Endothelial cell of umbilical vein (primary cell): Measurements from ENCODE around the gene C4orf51. TPM values are rescaled to one million over a fixed set of nuclear protein-coding genes. Genes with fewer than 3 reads are reported as not detected.

ENCODE experiments used
- BruUV-seq: library from RNA; stranded (reverse); fragments of 400-500 nt; replicated peaks from 2 replicates; lab custom pipeline; 2021; lab: Mats Ljungman, UMichigan
- CTCF ChIA-PET: fragments of 300-600, 350-600 bp; sonication (Branson Sonifier 250); formaldehyde crosslinking; loops from one replicate; lab custom pipeline; 2021; ENCODE audit warnings: antibody characterized with exemption, inconsistent platforms; lab: Charles Lee
- POLR2A ChIA-PET: fragments of 300-600, 350-600 bp; sonication (Branson Sonifier 250); formaldehyde crosslinking; loops from one replicate; lab custom pipeline; 2021; ENCODE audit warnings: antibody characterized with exemption, inconsistent platforms; lab: Charles Lee
- DNase-seq: peaks from one replicate; pipeline ENCODE4 v3.0.0-alpha.2; 2011; ENCODE audit warnings: low read depth, low spot score
- FAIRE-seq: peaks from 2 replicates; lab custom pipeline; 2011; peaks lifted over from hg19 to GRCh38; lab: Jason Lieb, UNC
- H2AFZ ChIP-seq: 2 replicates; pipeline ENCODE4 v1.6.0; 2012; ENCODE audit warnings: low read depth, low read length, control low read depth, inconsistent platforms
- H3K27ac ChIP-seq: 2 replicates; pipeline ENCODE4 v1.5.1; 2011; ENCODE audit warnings: low read depth, mild to moderate bottlenecking, control low read depth, low read length, moderate library complexity; ENCODE audit not compliant: insufficient read depth
- H3K27me3 ChIP-seq, 2 experiments: 2 replicates each; pipeline versions ENCODE4 v1.6.0 to v1.6.1; 2011; ENCODE audit warnings: low read length in 2 of 2, mixed read lengths in 1 of 2; ENCODE audit not compliant: control insufficient read depth in 2 of 2, insufficient read depth in 2 of 2
- H3K36me3 ChIP-seq, 2 experiments: 2 replicates in 1 of 2; 3 replicates in 1 of 2; pipeline ENCODE4 v1.5.1; 2011; ENCODE audit warnings: low read length in 2 of 2, mild to moderate bottlenecking in 1 of 2, moderate library complexity in 1 of 2; ENCODE audit not compliant: control insufficient read depth in 2 of 2, insufficient read depth in 2 of 2; ENCODE audit errors: extremely low read depth in 1 of 2
- H3K4me1 ChIP-seq: 3 replicates; pipeline ENCODE4 v1.5.1; 2011; ENCODE audit warnings: mild to moderate bottlenecking, low read length; ENCODE audit not compliant: control insufficient read depth, insufficient read depth; ENCODE audit errors: extremely low read depth
- H3K4me2 ChIP-seq: 2 replicates; pipeline ENCODE4 v1.6.1; 2011; ENCODE audit warnings: low read length, control low read depth, mixed read lengths; ENCODE audit not compliant: insufficient read depth
- H3K4me3 ChIP-seq, 3 experiments: fragments of 200-600 bp in 1 of 3; sonication (generic), shearing (Covaris generic) in 1 of 3; replicated peaks in 1 of 3; 2 replicates each; pipeline ENCODE4 v1.5.1; 2011 to 2016; ENCODE audit warnings: control low read depth in 3 of 3, low read length in 3 of 3, mild to moderate bottlenecking in 2 of 3, inconsistent platforms in 1 of 3, low read depth in 1 of 3, moderate library complexity in 1 of 3; ENCODE audit not compliant: insufficient read depth in 1 of 3
- H3K79me2 ChIP-seq: 2 replicates; pipeline ENCODE4 v1.6.0; 2012; ENCODE audit warnings: low read length, inconsistent platforms; ENCODE audit not compliant: control insufficient read depth, insufficient read depth
- H3K9ac ChIP-seq: replicated peaks from 2 replicates; pipeline ENCODE3; 2011; ENCODE audit warnings: low read length, control low read depth; ENCODE audit not compliant: insufficient read depth; ENCODE audit errors: extremely low read depth
- H3K9me1 ChIP-seq: replicated peaks from 3 replicates; pipeline ENCODE4 v1.6.0; 2011; ENCODE audit warnings: mild to moderate bottlenecking, low read length; ENCODE audit not compliant: control insufficient read depth, insufficient read depth; ENCODE audit errors: extremely low read depth
- H3K9me3 ChIP-seq: replicated peaks from 2 replicates; pipeline ENCODE4 v1.5.1; 2012; ENCODE audit warnings: low read length, inconsistent platforms; ENCODE audit not compliant: control insufficient read depth, insufficient read depth
- H4K20me1 ChIP-seq: replicated peaks from 2 replicates; pipeline ENCODE3; 2011; ENCODE audit warnings: mild to moderate bottlenecking, low read length; ENCODE audit not compliant: control insufficient read depth, insufficient read depth; ENCODE audit errors: extremely low read depth
- CTCF ChIP-seq, 2 donors: IDR thresholded peaks; 1 replicate in 1 of 2; 2 replicates in 1 of 2; pipeline ENCODE4 v1.5.1; 2011; ENCODE audit warnings: low read length in 2 of 2, mild to moderate bottlenecking in 2 of 2, moderate library complexity in 2 of 2, control low read depth in 1 of 2, inconsistent platforms in 1 of 2, low read depth in 1 of 2; ENCODE audit not compliant: insufficient read depth in 1 of 2; ENCODE audit errors: extremely low read depth in 1 of 2
- EZH2 ChIP-seq: IDR thresholded peaks from 2 replicates; pipeline ENCODE4 v1.6.1; 2012; ENCODE audit warnings: borderline replicate concordance, low read depth, mild to moderate bottlenecking, moderate library complexity, low read length, inconsistent platforms; ENCODE audit not compliant: severe bottlenecking
- FOS ChIP-seq: IDR thresholded peaks from 2 replicates; pipeline ENCODE4 v1.6.1; 2011; ENCODE audit warnings: mild to moderate bottlenecking, low read length, moderate library complexity, borderline replicate concordance; ENCODE audit not compliant: insufficient read depth
- GATA2 ChIP-seq: IDR thresholded peaks from 2 replicates; pipeline ENCODE4 v1.7.0; 2011; ENCODE audit warnings: low read depth, mild to moderate bottlenecking, moderate library complexity, mixed read lengths, low read length; ENCODE audit not compliant: insufficient read length, insufficient read depth
- JUN ChIP-seq: IDR thresholded peaks from 2 replicates; pipeline ENCODE4 v1.6.1; 2011; ENCODE audit warnings: borderline replicate concordance, low read depth; ENCODE audit not compliant: insufficient read length, insufficient read depth
- MYC ChIP-seq: IDR thresholded peaks from one replicate; pipeline ENCODE4 v1.6.1; 2011; ENCODE audit warnings: mild to moderate bottlenecking, low read depth, low read length
- POLR2A ChIP-seq: IDR thresholded peaks from 2 replicates; pipeline ENCODE4 v1.6.1; 2012; ENCODE audit warnings: low read depth, mild to moderate bottlenecking, control low read depth, low read length
- POLR2AphosphoS5 ChIP-seq: IDR thresholded peaks from 2 replicates; pipeline ENCODE4 v1.6.1; 2012; ENCODE audit warnings: low read depth, mild to moderate bottlenecking, control low read depth, low read length, moderate library complexity; ENCODE audit not compliant: insufficient read depth
- dilution Hi-C: fragments of 300-500 bp; cut with MboI; formaldehyde crosslinking; loops from one replicate; pipeline ENCODE4 v1.15.0; 2019; ENCODE audit warnings: low sequenced_read_pairs; ENCODE audit not compliant: extremely low pct_ligation_motif_present
- intact Hi-C: fragments of 100-400 bp; cut with micrococcal nuclease; formaldehyde crosslinking; loops from one replicate; pipeline ENCODE4 v1.10.0; 2022
- polyA plus RNA-seq, 4 experiments: library from polyadenylated mRNA; depleted of rRNA in 3 of 4; stranded (reverse) in 3 of 4; unstranded in 1 of 4; fragments of >200 nt; gene quantifications; 2 replicates each; pipeline versions ENCODE4 v1.2.1 to v1.2.3, GENCODE V29; 2011 to 2012; ENCODE audit warnings: missing spikeins in 1 of 4
- total RNA-seq: library from RNA; stranded (reverse); gene quantifications from 2 replicates; pipeline ENCODE4 v1.2.3, GENCODE V29; 2021
- TF ChIP-seq, protein P1 (sequence below): IDR thresholded peaks from 2 replicates; pipeline ENCODE4 v1.6.1; 2011; ENCODE audit not compliant: insufficient read depth, insufficient read length

Gene C4orf51
- total and polyA plus RNA-seq, 2 donors (not counting 3 experiments of a cell fraction or from before 2014, with no cell fraction given), result not detected

- no peaks in the 10 kb centered on the region for H3K9me3 ChIP-seq
- no peak for DNase-seq
- TF ChIP-seq JUN, result no peak
- no peak for TF ChIP-seq EZH2
- TF ChIP-seq POLR2A, result no peak
- TF ChIP-seq GATA2, result no peak
- TF ChIP-seq FOS, result no peak
- TF ChIP-seq MYC, result no peak
- no peak for TF ChIP-seq POLR2AphosphoS5
- TF ChIP-seq, protein P1, sequence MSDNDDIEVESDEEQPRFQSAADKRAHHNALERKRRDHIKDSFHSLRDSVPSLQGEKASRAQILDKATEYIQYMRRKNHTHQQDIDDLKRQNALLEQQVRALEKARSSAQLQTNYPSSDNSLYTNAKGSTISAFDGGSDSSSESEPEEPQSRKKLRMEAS, result no peak
- TF ChIP-seq CTCF (IDR thresholded peaks at IDR 0.05; ENCODE audit: extremely low read depth in 1 of 2, insufficient read depth in 1 of 2, low read depth in 1 of 2, low read length in 2 of 2), result no peak
- no peak overlapping the region for H2AFZ ChIP-seq
- POLR2A ChIA-PET, result no interaction called here
- H3K27ac ChIP-seq, result no peak overlapping the region
- CTCF ChIA-PET, result no interaction called here
- H3K36me3 ChIP-seq, result peaks cover 3 to 6% of the 10 kb centered on the region in 2 experiments
- no peaks in the 10 kb centered on the region for H3K79me2 ChIP-seq
- H3K4me3 ChIP-seq, result no peak overlapping the region
- peaks cover 9% of the 10 kb centered on the region for H3K4me1 ChIP-seq
- dilution Hi-C loops (no loop called here), intact Hi-C loops (no loop called here)
- H3K27me3 ChIP-seq, result no peaks in the 10 kb centered on the region
- H3K9me1 ChIP-seq, result no peaks in the 10 kb centered on the region
- H3K9ac ChIP-seq, result no peak overlapping the region
- BruUV-seq, result no TSS peak
- FAIRE-seq, result no peak
- no peaks in the 10 kb centered on the region for H4K20me1 ChIP-seq
- H3K4me2 ChIP-seq, result no peak overlapping the region
Observed at GRCh38 chr4:145774473-145774872, 94.5 kb downstream of the C4orf51 start.
